Panc1 (cell line): ENCODE measurements around the gene DCAF16. TPM values are rescaled to one million over a fixed set of nuclear protein-coding genes. Genes with fewer than 3 reads are reported as not detected.

Experiments used
- ATAC-seq: fragments of 200-7000 bp; cut with Tn5 transposase; 2 replicates; pipeline ENCODE4 v1.9.1; 2020; ENCODE audit warnings: mild to moderate bottlenecking, moderate library complexity
- BruUV-seq: library from RNA; stranded (reverse); fragments of 400-500 nt; replicated peaks from 2 replicates; lab custom pipeline; 2021; lab: Mats Ljungman, UMichigan
- CTCF ChIA-PET: fragments of 300-600 bp; sonication (Branson Sonifier 250); formaldehyde crosslinking; loops from one replicate; lab custom pipeline; 2022; ENCODE audit warnings: antibody characterized with exemption; lab: Charles Lee
- POLR2A ChIA-PET: fragments of 300-600 bp; sonication (Branson Sonifier 250); formaldehyde crosslinking; loops from one replicate; lab custom pipeline; 2022; ENCODE audit warnings: antibody characterized with exemption; lab: Charles Lee
- DNase-seq: peaks from one replicate; pipeline ENCODE4 v3.0.0-alpha.2; 2010; ENCODE audit warnings: low read depth, low spot score
- H3K27ac ChIP-seq: 2 replicates; pipeline ENCODE4 v1.5.1; 2011; ENCODE audit warnings: mild to moderate bottlenecking, low read length, inconsistent platforms
- H3K27me3 ChIP-seq: fragments of 200-500 bp; sonication (Bioruptor generic); 2 replicates; pipeline ENCODE4 v1.6.0; 2014; ENCODE audit warnings: low read length, inconsistent platforms; ENCODE audit not compliant: control insufficient read depth, insufficient read depth
- H3K36me3 ChIP-seq: fragments of 200-500 bp; sonication (Bioruptor generic); 2 replicates; pipeline ENCODE4 v1.5.1; 2014; ENCODE audit warnings: inconsistent platforms, mild to moderate bottlenecking, low read length, moderate library complexity; ENCODE audit not compliant: control insufficient read depth, insufficient read depth
- H3K4me1 ChIP-seq: 2 replicates; pipeline ENCODE4 v1.5.1; 2011; ENCODE audit warnings: inconsistent platforms, mild to moderate bottlenecking, low read length, moderate library complexity; ENCODE audit not compliant: control insufficient read depth, insufficient read depth
- H3K4me3 ChIP-seq, 2 experiments: 2 replicates each; pipeline ENCODE4 v1.5.1; 2011 to 2012; ENCODE audit warnings: low read depth in 2 of 2, low read length in 2 of 2, mild to moderate bottlenecking in 2 of 2, inconsistent platforms in 1 of 2, moderate library complexity in 1 of 2
- H3K9me3 ChIP-seq: fragments of 200-500 bp; sonication (Bioruptor generic); 2 replicates; pipeline ENCODE4 v1.5.1; 2014; ENCODE audit warnings: low read depth, mild to moderate bottlenecking, inconsistent platforms, low read length, moderate library complexity; ENCODE audit not compliant: control insufficient read depth, insufficient read depth
- CTCF ChIP-seq: fragments of 450-650 bp; IDR thresholded peaks from 2 replicates; pipeline ENCODE4 v1.5.1; 2017; ENCODE audit warnings: mild to moderate bottlenecking
- POLR2AphosphoS5 ChIP-seq: IDR thresholded peaks from 2 replicates; pipeline ENCODE4 v1.6.1; 2012; ENCODE audit warnings: mild to moderate bottlenecking, low read depth, low read length, moderate library complexity
- REST ChIP-seq, 2 experiments: IDR thresholded peaks; 2 replicates each; pipeline ENCODE4 v1.6.1; 2011 to 2012; ENCODE audit warnings: low read depth in 2 of 2, control low read depth in 1 of 2, low read length in 1 of 2, mild to moderate bottlenecking in 1 of 2, moderate library complexity in 1 of 2; ENCODE audit not compliant: insufficient read depth in 1 of 2
- SIN3A ChIP-seq: IDR thresholded peaks from 2 replicates; pipeline ENCODE4 v1.6.1; 2012; ENCODE audit warnings: low read depth, mild to moderate bottlenecking, low read length, moderate library complexity, borderline replicate concordance; ENCODE audit not compliant: insufficient read depth
- TCF7L2 ChIP-seq: IDR thresholded peaks from 2 replicates; pipeline ENCODE4 v1.6.1; 2011; ENCODE audit warnings: mild to moderate bottlenecking, low read depth, low read length, inconsistent platforms
- in situ Hi-C: cut with HindIII; loops from 2 replicates; pipeline ENCODE4 v1.10.0; 2016; ENCODE audit warnings: low sequenced_read_pairs, low pct_unique_long_range_greater_than_20kb
- intact Hi-C: fragments of 100-400 bp; cut with micrococcal nuclease; formaldehyde crosslinking; loops from one replicate; pipeline ENCODE4 v1.10.0; 2022; ENCODE audit not compliant: unreplicated experiment
- total RNA-seq: library from RNA; stranded (reverse); gene quantifications from one replicate; pipeline ENCODE4 v1.2.1, GENCODE V29; 2021; ENCODE audit not compliant: unreplicated experiment

Gene DCAF16
- total RNA-seq, 1 experiment from 2014 or later, result 28.6 TPM

- Histone ChIP-seq H3K27ac (no peak overlapping the region), H3K9me3 (no peaks in the 10 kb centered on the region), H3K4me1 (no peaks in the 10 kb centered on the region), H3K4me3 (no peak overlapping the region), H3K36me3 (no peaks in the 10 kb centered on the region), H3K27me3 (no peaks in the 10 kb centered on the region)
- BruUV-seq, result no TSS peak
- ChIA-PET POLR2A (interaction anchor here (0.6 kb wide), 1 partner anchor 12 kb away, joined by 4 read pairs; no protein-coding TSS in a partner anchor), CTCF (no interaction called here)
- in situ Hi-C loops (no loop called here), intact Hi-C loops (no loop called here)
- DNase-seq, result no peak
- TF ChIP-seq CTCF, result no peak
- ATAC-seq, result no peak
Observed at GRCh38 chr4:17773135-17773698, 37.3 kb downstream of the DCAF16 start.

GRCh38 chr4:17771284-17771908, 39.2 kb downstream of the DCAF16 start:
- ATAC-seq, result no peak
- H3K9me3 ChIP-seq, result no peaks in the 10 kb centered on the region
- ChIA-PET CTCF (no interaction called here), POLR2A (interaction anchor here (0.6 kb wide), 1 partner anchor 158 kb away, joined by 6 read pairs; no protein-coding TSS in a partner anchor)
- no peaks in the 10 kb centered on the region for H3K4me1 ChIP-seq
- DNase-seq, result no peak
- no peak overlapping the region for H3K4me3 ChIP-seq
- H3K27ac ChIP-seq, result no peak overlapping the region
- no peaks in the 10 kb centered on the region for H3K36me3 ChIP-seq
- no TSS peak for BruUV-seq
- in situ Hi-C loops (no loop called here), intact Hi-C loops (no loop called here)
- TF ChIP-seq REST (IDR thresholded peaks at IDR 0.05; ENCODE audit: insufficient read depth in 1 of 2, low read depth in 2 of 2, low read length in 1 of 2) (no peak), TCF7L2 (no peak), SIN3A (no peak), CTCF (no peak), POLR2AphosphoS5 (no peak)
- H3K27me3 ChIP-seq, result no peaks in the 10 kb centered on the region
